Breast epithelium (tissue), 3 donors: ENCODE results near the gene MICAL3.

Experiments used
- POLR2A ChIP-seq: fragments of 450-650 bp; IDR thresholded peaks from one replicate; pipeline ENCODE4 v1.6.1; 2016; ENCODE audit warnings: antibody characterized with exemption, mild to moderate bottlenecking, moderate library complexity
- TF ChIP-seq, protein P1 (sequence below), 3 donors: fragments of 450-650 bp; IDR thresholded peaks; one replicate each; pipeline ENCODE4 v1.5.1; 2016 to 2017; ENCODE audit warnings: antibody characterized with exemption in 3 of 3, mild to moderate bottlenecking in 3 of 3, moderate library complexity in 3 of 3

DNA sequence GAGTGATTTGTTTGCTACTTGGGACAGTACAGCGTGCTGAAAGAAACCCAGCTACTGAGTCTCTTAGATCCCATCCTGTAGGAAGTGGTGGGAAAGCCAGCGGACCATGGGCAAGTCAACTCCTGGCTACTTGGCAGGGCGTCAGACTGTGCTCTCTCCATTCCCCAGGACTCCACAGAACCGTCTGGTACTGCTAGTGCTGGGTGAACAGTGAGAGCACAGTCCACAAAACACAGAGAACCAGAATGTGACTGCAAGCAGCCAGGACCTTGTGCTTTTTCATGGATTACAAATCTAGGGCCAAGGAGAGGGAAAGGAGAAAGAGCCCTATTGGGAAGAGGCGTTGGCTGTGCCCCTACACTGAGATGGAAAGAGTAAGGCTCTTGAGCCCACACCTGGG is 260.3 kb downstream of the MICAL3 start:
- no peak for TF ChIP-seq POLR2A
- TF ChIP-seq, protein P1, sequence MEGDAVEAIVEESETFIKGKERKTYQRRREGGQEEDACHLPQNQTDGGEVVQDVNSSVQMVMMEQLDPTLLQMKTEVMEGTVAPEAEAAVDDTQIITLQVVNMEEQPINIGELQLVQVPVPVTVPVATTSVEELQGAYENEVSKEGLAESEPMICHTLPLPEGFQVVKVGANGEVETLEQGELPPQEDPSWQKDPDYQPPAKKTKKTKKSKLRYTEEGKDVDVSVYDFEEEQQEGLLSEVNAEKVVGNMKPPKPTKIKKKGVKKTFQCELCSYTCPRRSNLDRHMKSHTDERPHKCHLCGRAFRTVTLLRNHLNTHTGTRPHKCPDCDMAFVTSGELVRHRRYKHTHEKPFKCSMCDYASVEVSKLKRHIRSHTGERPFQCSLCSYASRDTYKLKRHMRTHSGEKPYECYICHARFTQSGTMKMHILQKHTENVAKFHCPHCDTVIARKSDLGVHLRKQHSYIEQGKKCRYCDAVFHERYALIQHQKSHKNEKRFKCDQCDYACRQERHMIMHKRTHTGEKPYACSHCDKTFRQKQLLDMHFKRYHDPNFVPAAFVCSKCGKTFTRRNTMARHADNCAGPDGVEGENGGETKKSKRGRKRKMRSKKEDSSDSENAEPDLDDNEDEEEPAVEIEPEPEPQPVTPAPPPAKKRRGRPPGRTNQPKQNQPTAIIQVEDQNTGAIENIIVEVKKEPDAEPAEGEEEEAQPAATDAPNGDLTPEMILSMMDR (IDR thresholded peaks at IDR 0.05) = no peak
